ENCODE data around the gene PDCD1.

PDCD1 gene

GRCh38 chr2:241817126-241817820, 41.4 kb downstream of the PDCD1 start:
- Histone ChIP-seq H3K27ac (ENCODE audit: insufficient read depth in 1 of 2, low read depth in 1 of 2, low read length in 2 of 2, poor library complexity in 1 of 2, severe bottlenecking in 2 of 2) (no peak overlapping the region), H3K4me3 (ENCODE audit: control insufficient read depth in 1 of 7, extremely low read depth in 1 of 7, insufficient read depth in 4 of 7, low read depth in 2 of 7, low read length in 6 of 7) (peak overlapping the region in 3 of 7 experiments; percentile 28 to 59 (median 36)), H3K4me1 (ENCODE audit: control extremely low read depth in 1 of 4, control insufficient read depth in 4 of 4, insufficient read depth in 4 of 4, low read length in 3 of 4) (peaks cover 0 to 57% (median 26%) of the 10 kb centered on the region in 4 experiments), H3K27me3 (replicated peaks in 2 of 5; ENCODE audit: control insufficient read depth in 4 of 5, insufficient read depth in 5 of 5, low read length in 4 of 5) (peaks cover 0 to 2% (median 0%) of the 10 kb centered on the region in 5 experiments), H3K9me3 (ENCODE audit: control extremely low read depth in 1 of 5, control insufficient read depth in 4 of 5, insufficient read depth in 2 of 5, low read depth in 1 of 5, low read length in 4 of 5) (no peaks in the 10 kb centered on the region), H3K36me3 (ENCODE audit: control insufficient read depth in 4 of 4, insufficient read depth in 4 of 4, low read length in 3 of 4) (no peaks in the 10 kb centered on the region)
- CTCF ChIA-PET = interaction anchor here (0.7 kb wide), 1 partner anchor 33 kb away, joined by 3 read pairs; no protein-coding TSS in a partner anchor
- 13% methylated on average over 11 of the region's 16 CpGs for WGBS (ENCODE audit: insufficient coverage)
- POLR2A ChIA-PET = no interaction called here
- peak in 1 of 3 donors; percentile 36 for DNase-seq

- CTCF ChIA-PET = interaction anchor here (0.7 kb wide), 1 partner anchor 34 kb away, joined by 3 read pairs; no protein-coding TSS in a partner anchor
- Histone ChIP-seq H3K4me3 (ENCODE audit: control insufficient read depth in 1 of 7, extremely low read depth in 1 of 7, insufficient read depth in 4 of 7, low read depth in 2 of 7, low read length in 6 of 7) (no peak overlapping the region), H3K27ac (ENCODE audit: insufficient read depth in 1 of 2, low read depth in 1 of 2, low read length in 2 of 2, poor library complexity in 1 of 2, severe bottlenecking in 2 of 2) (no peak overlapping the region), H3K4me1 (ENCODE audit: control extremely low read depth in 1 of 4, control insufficient read depth in 4 of 4, insufficient read depth in 4 of 4, low read length in 3 of 4) (peaks cover 0 to 50% (median 22%) of the 10 kb centered on the region in 4 experiments), H3K36me3 (ENCODE audit: control insufficient read depth in 4 of 4, insufficient read depth in 4 of 4, low read length in 3 of 4) (no peaks in the 10 kb centered on the region), H3K27me3 (replicated peaks in 2 of 5; ENCODE audit: control insufficient read depth in 4 of 5, insufficient read depth in 5 of 5, low read length in 4 of 5) (peaks cover 0 to 2% (median 0%) of the 10 kb centered on the region in 5 experiments), H3K9me3 (ENCODE audit: control extremely low read depth in 1 of 5, control insufficient read depth in 4 of 5, insufficient read depth in 2 of 5, low read depth in 1 of 5, low read length in 4 of 5) (no peaks in the 10 kb centered on the region)
- no peak for DNase-seq
- POLR2A ChIA-PET = no interaction called here
- 91% methylated on average over 26 of the region's 33 CpGs for WGBS (ENCODE audit: insufficient coverage)
Measured at GRCh38 chr2:241816431-241817121, 42.1 kb downstream of the PDCD1 start.

GRCh38 chr2:241815477-241816430, 42.9 kb downstream of the PDCD1 start:
- H3K4me3 ChIP-seq (ENCODE audit: control insufficient read depth in 1 of 7, extremely low read depth in 1 of 7, insufficient read depth in 4 of 7, low read depth in 2 of 7, low read length in 6 of 7) = no peak overlapping the region
- peaks cover 0 to 2% (median 0%) of the 10 kb centered on the region in 5 experiments for H3K27me3 ChIP-seq (replicated peaks in 2 of 5; ENCODE audit: control insufficient read depth in 4 of 5, insufficient read depth in 5 of 5, low read length in 4 of 5)
- H3K4me1 ChIP-seq (ENCODE audit: control extremely low read depth in 1 of 4, control insufficient read depth in 4 of 4, insufficient read depth in 4 of 4, low read length in 3 of 4) = peaks cover 0 to 43% (median 20%) of the 10 kb centered on the region in 4 experiments
- POLR2A ChIA-PET = no interaction called here
- DNase-seq = no peak
- H3K36me3 ChIP-seq (ENCODE audit: control insufficient read depth in 4 of 4, insufficient read depth in 4 of 4, low read length in 3 of 4) = no peaks in the 10 kb centered on the region
- CTCF ChIA-PET = no interaction called here
- no peak overlapping the region for H3K27ac ChIP-seq (ENCODE audit: insufficient read depth in 1 of 2, low read depth in 1 of 2, low read length in 2 of 2, poor library complexity in 1 of 2, severe bottlenecking in 2 of 2)
- 92% methylated on average over 45 of the region's 48 CpGs for WGBS (ENCODE audit: insufficient coverage)
- no peaks in the 10 kb centered on the region for H3K9me3 ChIP-seq (ENCODE audit: control extremely low read depth in 1 of 5, control insufficient read depth in 4 of 5, insufficient read depth in 2 of 5, low read depth in 1 of 5, low read length in 4 of 5)

GRCh38 chr2:241814643-241815476, 43.8 kb downstream of the PDCD1 start:
- no peak overlapping the region for H3K27ac ChIP-seq (ENCODE audit: insufficient read depth in 1 of 2, low read depth in 1 of 2, low read length in 2 of 2, poor library complexity in 1 of 2, severe bottlenecking in 2 of 2)
- POLR2A ChIA-PET = no interaction called here
- WGBS (ENCODE audit: insufficient coverage) = 93% methylated on average over 51 of the region's 52 CpGs
- H3K27me3 ChIP-seq (replicated peaks in 2 of 5; ENCODE audit: control insufficient read depth in 4 of 5, insufficient read depth in 5 of 5, low read length in 4 of 5) = peaks cover 0 to 2% (median 0%) of the 10 kb centered on the region in 5 experiments
- H3K4me1 ChIP-seq (ENCODE audit: control extremely low read depth in 1 of 4, control insufficient read depth in 4 of 4, insufficient read depth in 4 of 4, low read length in 3 of 4) = peaks cover 0 to 43% (median 20%) of the 10 kb centered on the region in 4 experiments
- CTCF ChIA-PET = no interaction called here
- H3K4me3 ChIP-seq (ENCODE audit: control insufficient read depth in 1 of 7, extremely low read depth in 1 of 7, insufficient read depth in 4 of 7, low read depth in 2 of 7, low read length in 6 of 7) = no peak overlapping the region
- no peaks in the 10 kb centered on the region for H3K9me3 ChIP-seq (ENCODE audit: control extremely low read depth in 1 of 5, control insufficient read depth in 4 of 5, insufficient read depth in 2 of 5, low read depth in 1 of 5, low read length in 4 of 5)
- no peaks in the 10 kb centered on the region for H3K36me3 ChIP-seq (ENCODE audit: control insufficient read depth in 4 of 4, insufficient read depth in 4 of 4, low read length in 3 of 4)
- DNase-seq = no peak

- no peaks in the 10 kb centered on the region for H3K36me3 ChIP-seq (ENCODE audit: control insufficient read depth in 4 of 4, insufficient read depth in 4 of 4, low read length in 3 of 4)
- H3K27ac ChIP-seq (ENCODE audit: insufficient read depth in 1 of 2, low read depth in 1 of 2, low read length in 2 of 2, poor library complexity in 1 of 2, severe bottlenecking in 2 of 2) = no peak overlapping the region
- CTCF ChIA-PET = interaction anchor here (2.0 kb wide), 1 partner anchor 10 kb away, joined by 5 read pairs; no protein-coding TSS in a partner anchor
- 96% methylated on average over 7 of the region's 17 CpGs for WGBS (ENCODE audit: insufficient coverage)
- no peaks in the 10 kb centered on the region for H3K9me3 ChIP-seq (ENCODE audit: control extremely low read depth in 1 of 5, control insufficient read depth in 4 of 5, insufficient read depth in 2 of 5, low read depth in 1 of 5, low read length in 4 of 5)
- peaks cover 0 to 45% (median 20%) of the 10 kb centered on the region in 4 experiments for H3K4me1 ChIP-seq (ENCODE audit: control extremely low read depth in 1 of 4, control insufficient read depth in 4 of 4, insufficient read depth in 4 of 4, low read length in 3 of 4)
- H3K4me3 ChIP-seq (ENCODE audit: control insufficient read depth in 1 of 7, extremely low read depth in 1 of 7, insufficient read depth in 4 of 7, low read depth in 2 of 7, low read length in 6 of 7) = no peak overlapping the region
- POLR2A ChIA-PET = no interaction called here
- no peak for DNase-seq
- peaks cover 0 to 2% (median 0%) of the 10 kb centered on the region in 5 experiments for H3K27me3 ChIP-seq (replicated peaks in 2 of 5; ENCODE audit: control insufficient read depth in 4 of 5, insufficient read depth in 5 of 5, low read length in 4 of 5)
Measured at GRCh38 chr2:241814393-241814642, 44.4 kb downstream of the PDCD1 start.

GRCh38 chr2:241813644-241814392, 44.9 kb downstream of the PDCD1 start:
- H3K27ac ChIP-seq (ENCODE audit: insufficient read depth in 1 of 2, low read depth in 1 of 2, low read length in 2 of 2, poor library complexity in 1 of 2, severe bottlenecking in 2 of 2) = no peak overlapping the region
- peaks cover 0 to 2% (median 0%) of the 10 kb centered on the region in 5 experiments for H3K27me3 ChIP-seq (replicated peaks in 2 of 5; ENCODE audit: control insufficient read depth in 4 of 5, insufficient read depth in 5 of 5, low read length in 4 of 5)
- no peak overlapping the region for H3K4me3 ChIP-seq (ENCODE audit: control insufficient read depth in 1 of 7, extremely low read depth in 1 of 7, insufficient read depth in 4 of 7, low read depth in 2 of 7, low read length in 6 of 7)
- 55% methylated on average over 20 of the region's 20 CpGs for WGBS (ENCODE audit: insufficient coverage)
- H3K4me1 ChIP-seq (ENCODE audit: control extremely low read depth in 1 of 4, control insufficient read depth in 4 of 4, insufficient read depth in 4 of 4, low read length in 3 of 4) = peaks cover 0 to 49% (median 20%) of the 10 kb centered on the region in 4 experiments
- no peaks in the 10 kb centered on the region for H3K9me3 ChIP-seq (ENCODE audit: control extremely low read depth in 1 of 5, control insufficient read depth in 4 of 5, insufficient read depth in 2 of 5, low read depth in 1 of 5, low read length in 4 of 5)
- H3K36me3 ChIP-seq (ENCODE audit: control insufficient read depth in 4 of 4, insufficient read depth in 4 of 4, low read length in 3 of 4) = no peaks in the 10 kb centered on the region
- CTCF ChIA-PET = interaction anchor here (2.0 kb wide), 1 partner anchor 9 kb away, joined by 5 read pairs; no protein-coding TSS in a partner anchor
- peak; percentile 36 to 65 (median 52) for DNase-seq
- POLR2A ChIA-PET = interaction anchor here (1.1 kb wide), 1 partner anchor 30 kb away, joined by 3 read pairs; no protein-coding TSS in a partner anchor

Measured in common myeloid progenitor, CD34-positive (primary cell).